HTERT RPE-1 (cell line): Measurements from ENCODE around the gene TEX35.
"Not testable (repeated sequence)": the region's sequence is repeated elsewhere in the genome, so short reads cannot be mapped to it uniquely, and the experiment has no call there.

Experiments used
- in situ Hi-C: fragments of 300-500 bp; cut with MboI; formaldehyde crosslinking; loops from 4 replicates; pipeline ENCODE4 v1.14.3; 2020; ENCODE audit warnings: low sequenced_read_pairs

TEX35 gene

DNA sequence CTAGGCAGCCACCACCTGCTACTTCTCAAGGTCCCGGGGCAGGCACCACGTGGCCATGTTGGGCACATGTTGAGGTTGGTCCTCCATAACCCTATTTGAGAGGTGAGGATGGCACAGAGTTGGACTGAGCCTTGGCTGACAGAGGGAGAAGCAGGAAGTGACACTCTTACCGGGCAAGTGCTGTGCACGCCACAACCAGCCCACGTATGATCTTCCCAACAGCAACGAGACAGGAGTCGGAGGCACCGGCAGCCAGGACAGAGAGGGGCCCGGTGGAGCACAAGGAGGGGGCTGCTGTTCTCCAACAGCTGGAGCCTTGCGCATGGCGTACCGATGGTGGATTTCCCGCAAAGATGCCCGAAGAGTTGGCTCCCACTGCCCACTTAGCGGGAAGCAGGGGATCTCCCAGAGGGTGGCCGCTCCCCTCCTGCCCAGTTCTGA, 19.6 kb upstream of the TEX35 start:
- in situ Hi-C loops: no loop called here

DNA sequence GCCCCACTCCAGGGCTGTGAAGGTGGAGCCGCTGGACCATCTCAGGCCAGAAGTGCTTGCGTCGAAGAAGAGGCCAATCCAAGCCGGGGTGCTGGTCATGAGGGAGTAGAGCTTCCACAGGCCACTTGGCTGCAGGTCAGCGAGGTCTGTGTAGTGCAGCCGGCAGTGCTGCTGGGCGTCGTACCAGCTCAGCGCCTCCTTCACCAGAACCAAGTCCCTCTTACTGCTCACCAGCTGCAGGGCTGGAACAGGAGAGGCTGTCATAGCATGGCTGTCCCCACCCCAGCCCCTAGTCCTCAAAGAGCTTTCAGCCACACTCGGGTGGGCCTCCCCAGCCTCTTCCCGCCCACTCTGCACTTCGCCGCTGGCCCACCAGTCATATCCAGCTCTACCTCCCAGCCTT, 18.3 kb upstream of the TEX35 start:
- in situ Hi-C loops: no loop called here

DNA sequence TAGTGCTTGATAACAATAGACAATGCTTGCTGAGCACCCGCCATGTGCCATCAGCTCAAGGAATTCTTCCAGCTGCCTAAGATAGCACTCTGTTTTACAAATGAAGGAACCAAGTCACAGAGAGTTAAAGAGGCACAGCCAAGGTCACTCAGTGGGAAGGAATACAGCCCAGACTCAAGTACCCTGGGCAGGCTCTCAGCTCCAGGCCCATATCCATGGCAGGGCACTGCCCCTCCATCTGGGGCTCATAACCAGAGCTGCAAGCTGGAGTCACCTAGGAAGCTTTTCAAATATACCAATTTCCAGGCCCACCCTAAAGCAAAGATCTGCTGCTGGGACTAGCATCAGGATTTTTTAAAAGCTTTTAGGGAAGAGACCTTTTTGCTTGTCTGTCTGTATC, 17.8 kb upstream of the TEX35 start:
- in situ Hi-C loops: no loop called here

DNA sequence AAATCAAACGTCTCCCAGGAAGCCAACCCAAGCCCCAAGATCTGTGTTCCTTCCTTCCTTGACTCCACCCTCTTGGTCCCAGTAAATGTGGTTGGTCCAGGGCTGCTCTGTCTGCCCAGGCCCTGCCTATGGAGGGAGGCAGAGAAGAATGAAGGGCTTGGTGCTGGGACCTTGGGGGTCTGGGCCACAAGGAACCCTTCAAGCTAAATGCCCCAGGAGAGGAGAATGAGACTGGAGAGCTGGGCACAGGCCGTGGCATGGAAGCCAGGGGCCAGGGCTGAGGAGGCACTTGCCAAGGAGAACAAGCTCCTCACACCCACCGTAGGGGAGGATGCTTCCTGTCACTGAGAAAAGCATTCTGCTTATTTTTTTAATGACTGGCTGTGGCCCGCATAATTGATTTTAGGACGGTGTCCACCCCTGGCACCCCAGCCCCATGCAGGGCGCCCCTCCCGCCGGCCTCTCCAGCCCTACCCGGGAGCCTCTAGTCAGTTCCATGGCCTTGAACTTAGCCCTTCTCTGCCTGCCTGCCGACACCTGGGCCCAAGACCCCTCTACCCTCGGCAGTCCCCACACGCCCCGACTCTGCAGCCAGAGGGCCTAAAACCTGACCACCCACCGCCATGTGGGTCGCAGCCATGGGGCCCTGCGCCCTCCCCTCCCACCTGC, 17.0 kb upstream of the TEX35 start:
- in situ Hi-C loops: no loop called here

DNA sequence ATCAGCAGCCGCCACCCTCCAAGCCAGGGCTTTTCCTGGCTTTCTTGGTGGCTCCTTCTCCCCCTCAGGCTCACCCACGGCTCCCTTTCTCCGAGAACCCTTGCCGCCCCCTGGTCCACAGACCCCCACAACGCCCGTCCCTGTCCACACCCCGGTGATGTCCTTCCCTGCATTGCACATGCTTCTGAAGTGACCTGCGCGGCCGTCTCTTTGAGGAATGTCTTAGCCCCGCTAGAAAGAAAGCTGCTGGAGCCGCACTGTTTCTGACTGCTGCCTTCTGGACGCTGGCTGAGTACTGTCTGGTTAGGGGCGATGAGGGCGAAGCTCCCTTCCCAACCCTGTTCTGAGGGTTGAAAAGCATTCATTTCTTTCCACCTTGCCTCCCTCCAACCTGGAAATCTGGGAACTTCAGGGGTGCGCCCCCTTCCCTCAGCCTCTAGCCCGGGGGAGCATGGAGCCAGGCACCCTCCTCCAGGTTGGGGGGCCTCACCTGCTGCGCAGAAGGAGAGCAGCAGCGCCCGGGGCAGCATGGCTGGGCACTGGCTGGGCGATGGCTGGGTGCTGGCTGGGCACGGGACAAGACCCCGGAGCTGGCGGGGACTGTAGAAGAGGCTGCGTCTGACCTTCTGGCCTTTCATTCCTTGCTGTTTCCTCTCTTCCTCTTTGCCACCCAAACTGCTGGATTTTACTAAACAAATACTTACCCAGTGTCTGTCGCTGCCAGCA, 16.3 kb upstream of the TEX35 start, which contains the start of gene CLEC20A:
Gene CLEC20A, minus strand, starts transcription at position 555 of the 726 bp plus-strand sequence. Its CDS starts 25 bp downstream, at position 530.
- in situ Hi-C loops: no loop called here

DNA sequence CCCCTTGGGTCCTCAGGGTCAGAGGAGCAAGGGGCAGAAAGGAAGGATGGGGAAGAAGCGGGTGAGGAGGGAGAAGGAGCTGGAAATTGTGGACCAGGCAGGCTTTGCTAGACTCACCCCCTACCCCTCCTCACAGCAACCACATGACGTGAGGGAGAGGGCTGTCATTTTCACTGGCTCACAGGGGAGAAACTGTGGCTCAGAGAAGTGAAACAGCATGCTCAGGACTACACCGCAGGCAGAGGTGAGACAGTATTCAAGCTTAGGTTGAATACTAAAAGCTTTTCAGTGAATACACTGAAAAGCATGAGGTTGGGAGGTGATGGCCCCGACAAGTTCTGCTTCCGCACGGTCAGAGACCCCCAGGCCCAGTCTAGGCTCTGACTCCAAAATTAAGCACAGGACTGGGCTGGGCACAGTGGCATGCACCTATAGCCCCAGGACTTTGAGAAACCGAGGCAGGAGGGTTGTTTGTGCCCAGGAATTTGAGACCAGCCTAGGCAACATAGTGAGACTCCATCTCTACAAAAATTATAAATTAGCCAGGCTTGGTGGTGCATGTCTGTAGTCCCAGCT, 14.9 kb upstream of the TEX35 start:
- in situ Hi-C loops: no loop called here

DNA sequence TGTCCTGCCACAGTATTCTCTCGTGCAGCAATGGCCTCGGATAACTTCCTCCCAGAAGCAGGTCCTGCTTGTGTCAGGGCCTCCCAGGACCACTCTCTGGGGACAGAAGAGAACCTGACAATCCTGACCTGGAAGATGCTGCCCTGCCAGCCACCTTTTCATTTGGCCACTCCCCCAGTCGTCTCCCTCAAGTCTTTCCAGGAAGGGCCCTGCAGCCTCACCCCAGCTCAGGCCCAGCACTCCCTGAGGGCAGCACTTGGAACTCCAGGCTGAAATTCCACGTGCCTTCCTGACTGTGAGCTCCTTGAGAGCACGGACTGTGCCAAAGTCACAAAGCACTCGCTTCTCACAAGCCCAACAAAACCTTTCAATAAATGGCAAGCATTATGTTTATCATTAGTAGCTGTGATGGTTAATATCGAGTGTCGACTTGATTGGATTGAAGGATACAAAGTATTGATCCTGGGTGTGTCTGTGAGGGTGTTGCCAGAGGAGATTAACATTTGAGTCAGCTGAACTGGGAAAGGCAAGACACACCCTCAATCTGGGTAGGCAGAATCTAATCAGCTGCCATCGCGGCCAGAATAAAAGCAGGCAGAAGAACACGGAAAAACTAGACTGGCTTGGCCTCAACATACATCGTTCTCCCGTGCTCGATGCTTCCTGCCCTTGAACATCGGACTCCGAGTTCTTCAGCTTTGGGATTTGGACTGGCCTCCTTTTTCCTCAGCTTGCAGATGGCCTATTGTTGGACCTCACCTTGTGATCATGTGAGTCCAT, 13.8 kb upstream of the TEX35 start:
- in situ Hi-C loops: no loop called here

DNA sequence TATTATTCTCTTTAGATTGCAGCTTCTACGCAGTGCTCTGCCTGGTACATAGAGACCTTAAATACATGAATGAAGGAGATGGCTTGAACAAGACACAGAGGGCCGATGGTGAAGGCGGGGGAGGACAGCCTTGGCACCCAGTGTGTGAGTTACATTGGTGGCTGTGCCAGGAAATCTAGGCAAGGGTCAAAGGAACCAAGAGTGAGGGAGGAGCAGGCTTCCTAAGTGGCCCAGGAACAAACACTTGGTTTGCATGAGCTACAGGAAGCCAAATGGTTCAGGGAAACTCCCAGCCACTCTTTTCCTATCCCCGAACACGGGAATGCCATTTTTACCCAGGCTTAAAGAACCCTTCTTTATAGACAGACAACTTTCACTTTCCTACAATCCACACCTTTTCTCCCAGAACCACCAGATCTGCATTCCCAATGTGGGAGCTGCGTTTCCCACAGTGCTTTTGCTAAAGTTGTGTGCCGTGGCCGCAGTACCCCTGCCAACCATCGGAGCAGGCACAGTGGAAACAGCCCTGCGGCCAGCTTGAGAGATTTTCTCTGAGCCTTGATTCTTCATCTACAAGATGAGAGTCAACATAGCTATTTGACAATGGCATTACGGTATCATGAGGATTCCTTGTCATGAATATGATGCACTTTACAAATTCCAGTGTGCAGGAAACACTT, 12.7 kb upstream of the TEX35 start:
- in situ Hi-C loops: no loop called here

DNA sequence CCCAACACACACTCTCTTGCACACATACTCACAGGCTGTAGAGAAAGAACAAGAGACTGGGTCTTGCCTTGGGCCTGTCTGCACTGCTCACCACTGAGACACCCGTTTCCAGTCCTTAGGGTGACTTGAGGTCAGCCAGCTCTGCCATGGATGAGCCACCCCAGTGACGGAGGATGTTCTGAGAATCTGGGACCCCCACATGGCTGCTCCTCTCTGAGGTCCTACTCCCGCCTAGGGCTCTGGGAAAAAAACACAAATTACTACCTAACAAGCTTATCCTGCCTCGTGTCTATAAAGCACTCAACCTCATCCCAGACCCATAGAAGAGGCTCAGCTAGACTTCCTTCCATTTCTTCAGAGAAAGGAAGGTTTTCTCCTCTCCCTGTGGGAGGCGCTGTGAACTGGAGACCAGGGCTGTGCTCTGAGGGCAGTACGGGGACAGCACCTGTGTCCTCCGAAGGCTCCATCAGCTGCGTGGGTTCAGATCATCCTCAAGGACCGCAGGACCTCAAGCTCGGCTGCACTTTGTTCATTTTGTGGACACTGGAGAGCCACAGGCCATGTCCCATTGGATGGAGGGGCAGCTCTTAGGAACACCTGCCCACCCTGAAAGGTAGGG, 11.9 kb upstream of the TEX35 start:
- in situ Hi-C loops: no loop called here

DNA sequence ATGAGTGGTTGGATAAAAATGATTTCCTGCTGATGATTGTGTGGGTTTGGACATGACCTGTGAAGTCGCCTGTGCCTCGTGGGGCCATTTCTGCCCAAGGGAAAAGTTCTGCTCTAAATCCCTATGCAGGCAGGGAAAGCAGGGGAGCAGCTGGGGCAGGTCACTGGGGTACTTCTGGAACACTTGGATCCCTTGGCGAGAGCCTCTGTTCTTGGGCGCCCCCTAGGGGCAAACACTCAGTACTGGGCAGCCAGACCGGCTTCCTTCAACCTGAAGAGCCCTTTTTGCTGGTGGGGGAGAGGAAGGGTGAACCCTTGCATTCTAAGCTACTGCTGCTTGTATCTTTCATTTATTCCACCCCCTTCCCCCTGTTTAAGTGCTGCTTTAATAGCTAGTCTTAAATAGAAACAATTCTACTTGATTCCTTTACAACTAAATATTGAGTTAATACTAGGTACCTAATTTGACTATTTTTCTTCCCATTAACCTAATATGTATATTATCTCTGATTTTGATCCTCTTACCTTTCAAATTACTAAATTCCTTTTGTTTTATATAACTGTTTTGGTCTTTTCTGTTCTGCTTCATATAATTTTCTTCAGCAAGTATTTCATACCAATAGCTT, 11.1 kb upstream of the TEX35 start:
- in situ Hi-C loops: no loop called here

DNA sequence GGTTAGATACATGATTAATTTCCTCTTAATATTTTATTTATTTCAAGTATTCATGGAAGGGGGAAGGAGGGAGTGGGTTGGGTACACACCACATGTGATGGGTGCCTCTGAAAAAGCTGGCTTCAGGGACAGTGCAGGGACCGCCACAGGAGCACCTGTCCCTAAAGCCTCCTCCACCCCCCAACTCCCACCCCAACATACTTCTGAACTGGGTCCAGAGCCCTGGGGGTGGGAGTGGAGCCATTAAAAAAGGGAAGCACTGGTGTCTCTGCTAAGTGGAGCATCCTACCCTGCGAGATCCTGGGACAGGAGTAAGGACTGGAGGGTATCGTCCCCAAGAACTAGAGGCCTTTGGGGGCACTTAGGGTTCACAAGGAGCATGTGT, 10.6 kb upstream of the TEX35 start:
- in situ Hi-C loops: no loop called here

DNA sequence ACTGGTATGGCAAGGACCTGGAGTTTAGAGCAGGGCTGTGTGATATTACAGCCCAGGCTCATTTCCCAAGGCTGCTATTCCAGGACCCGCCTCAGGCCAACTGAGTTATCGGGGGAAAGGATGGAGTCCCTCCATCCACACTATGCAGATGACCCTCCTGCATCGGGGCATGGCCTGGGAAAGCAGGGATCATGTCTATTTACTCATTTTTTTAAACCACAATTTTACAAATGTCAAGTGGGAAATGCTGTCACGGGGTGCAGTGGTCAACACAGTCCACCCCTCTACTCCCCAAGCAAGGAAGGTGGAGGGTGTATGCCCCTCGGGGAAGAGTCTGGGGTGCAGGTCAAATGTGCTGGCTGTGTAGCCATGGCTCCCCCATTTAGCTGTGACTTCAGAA, 10.1 kb upstream of the TEX35 start:
- in situ Hi-C loops: no loop called here

DNA sequence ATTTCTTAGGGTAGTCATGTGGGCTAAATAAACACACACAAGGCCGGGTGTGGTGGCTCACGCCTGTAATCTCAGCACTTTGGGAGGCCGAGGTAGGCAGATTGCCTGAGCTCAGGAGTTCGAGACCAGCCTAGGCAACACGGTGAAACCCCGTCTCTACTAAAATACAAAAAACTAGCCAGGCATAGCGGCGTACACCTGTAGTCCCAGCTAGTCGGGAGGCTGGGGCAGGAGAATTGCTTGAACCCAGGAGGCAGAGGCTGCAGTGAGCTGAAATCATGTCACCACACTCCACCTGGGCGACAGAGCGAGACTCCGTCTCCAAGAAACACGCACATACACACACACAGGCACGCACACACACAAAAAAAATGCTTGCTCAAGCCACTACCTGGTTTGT, 9.6 kb upstream of the TEX35 start:
- in situ Hi-C loops: not testable (repeated sequence)

DNA sequence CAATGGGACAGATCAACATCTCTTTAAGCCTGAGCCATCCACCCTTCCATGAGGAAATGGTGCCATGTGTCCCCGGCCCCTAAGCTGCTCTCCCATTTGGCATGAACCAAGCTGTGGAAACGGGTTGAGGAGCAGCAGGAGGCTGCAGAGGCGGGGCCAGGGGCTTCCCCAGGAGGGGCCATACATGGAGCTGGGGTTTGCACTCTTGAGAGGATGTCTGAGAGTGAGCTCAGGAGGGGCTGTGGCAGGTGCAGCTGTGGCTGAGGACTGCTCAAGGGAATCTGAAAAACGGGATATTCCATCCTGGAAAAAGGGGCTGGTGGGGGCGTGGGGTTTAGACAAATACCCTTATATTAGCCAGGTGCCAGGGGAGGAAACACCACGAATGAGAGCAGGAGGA, 9.1 kb upstream of the TEX35 start:
- in situ Hi-C loops: no loop called here

DNA sequence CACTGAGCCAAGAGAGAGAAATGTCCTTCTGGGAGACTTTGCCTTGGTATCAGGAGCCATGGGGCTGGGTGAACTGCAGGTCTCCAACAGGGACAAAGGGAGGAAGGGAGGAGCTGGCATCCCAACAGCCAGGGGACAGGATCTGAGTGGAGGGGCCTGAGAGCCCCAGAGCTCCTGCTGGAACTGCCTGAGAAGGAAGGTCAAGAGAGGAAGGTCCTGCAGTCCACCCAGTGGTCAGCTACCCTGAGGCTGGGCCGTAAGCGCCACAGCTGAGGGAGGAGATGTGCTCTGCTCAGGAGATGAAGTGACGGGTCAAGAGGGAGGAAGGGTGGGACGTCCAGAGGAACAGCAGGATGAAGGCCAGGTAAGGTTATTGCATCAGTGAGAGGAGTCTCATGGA, 8.6 kb upstream of the TEX35 start:
- in situ Hi-C loops: no loop called here

DNA sequence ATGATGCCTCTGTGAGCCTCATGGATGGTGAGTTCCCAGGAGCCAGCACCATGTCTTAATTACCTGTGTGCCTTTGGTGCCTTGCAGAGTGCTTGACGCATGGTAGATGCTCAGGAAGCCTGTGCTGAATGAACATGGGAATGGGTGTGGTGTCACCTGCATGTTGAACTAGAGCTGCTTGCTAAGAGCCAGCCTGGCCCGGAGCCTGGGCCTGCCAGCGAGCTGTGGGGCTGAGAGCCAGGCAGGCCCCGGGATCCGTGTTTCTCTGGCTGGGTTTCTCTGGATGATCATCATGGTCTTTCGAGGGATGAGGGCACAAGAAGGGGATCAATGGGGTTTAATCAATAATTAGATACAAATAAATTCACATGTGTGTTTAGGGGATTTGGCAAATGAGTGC, 6.7 kb upstream of the TEX35 start:
- in situ Hi-C loops: no loop called here

DNA sequence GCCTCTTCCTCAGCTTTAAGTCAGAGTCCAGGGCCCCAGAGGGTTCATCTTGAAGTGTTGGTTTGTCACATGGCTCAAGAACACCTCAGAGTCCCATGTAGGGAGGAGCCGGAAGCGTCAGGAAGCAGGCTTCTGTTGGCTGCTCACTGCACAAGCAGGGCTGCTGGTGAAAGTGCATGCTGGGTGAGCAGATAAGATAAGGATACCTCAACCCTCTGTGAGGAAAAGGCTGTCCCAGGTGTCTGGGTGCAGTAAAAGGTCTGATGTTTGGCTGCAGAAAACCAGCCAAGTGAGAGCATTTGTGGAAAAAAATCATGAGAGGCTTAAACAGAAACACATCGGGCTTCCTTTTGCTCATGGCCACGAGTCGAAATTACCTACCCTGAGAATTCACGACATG, 6.2 kb upstream of the TEX35 start:
- in situ Hi-C loops: no loop called here

DNA sequence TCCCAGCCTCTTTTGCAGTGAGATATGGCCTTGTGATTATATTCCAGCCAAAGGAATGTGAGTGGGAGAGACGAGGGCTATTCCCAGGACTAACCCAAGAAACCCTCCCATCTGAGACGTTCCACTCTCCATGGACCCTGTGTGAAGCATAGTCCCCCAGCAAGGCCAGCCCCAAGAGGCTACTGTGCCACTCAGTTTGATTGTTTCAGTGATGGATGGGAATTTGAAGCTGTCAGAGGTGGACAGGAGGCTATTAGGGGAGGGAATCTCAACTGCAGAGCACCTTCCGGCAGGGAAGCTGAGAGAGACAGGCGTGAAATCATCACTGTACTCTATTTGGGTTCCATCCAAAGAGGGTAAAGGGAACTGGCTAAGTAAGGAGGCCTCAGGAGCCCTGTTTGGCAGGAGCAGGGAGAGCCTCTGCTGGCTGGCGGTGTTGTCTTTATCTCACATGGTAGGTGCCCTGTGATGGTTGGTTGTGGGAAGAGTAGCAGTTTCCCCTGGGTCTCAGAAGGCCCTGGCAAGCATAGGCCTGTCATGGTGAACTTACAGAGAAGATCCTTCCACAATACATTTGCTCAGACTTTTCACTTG, 3.4 kb upstream of the TEX35 start:
- in situ Hi-C loops: no loop called here

DNA sequence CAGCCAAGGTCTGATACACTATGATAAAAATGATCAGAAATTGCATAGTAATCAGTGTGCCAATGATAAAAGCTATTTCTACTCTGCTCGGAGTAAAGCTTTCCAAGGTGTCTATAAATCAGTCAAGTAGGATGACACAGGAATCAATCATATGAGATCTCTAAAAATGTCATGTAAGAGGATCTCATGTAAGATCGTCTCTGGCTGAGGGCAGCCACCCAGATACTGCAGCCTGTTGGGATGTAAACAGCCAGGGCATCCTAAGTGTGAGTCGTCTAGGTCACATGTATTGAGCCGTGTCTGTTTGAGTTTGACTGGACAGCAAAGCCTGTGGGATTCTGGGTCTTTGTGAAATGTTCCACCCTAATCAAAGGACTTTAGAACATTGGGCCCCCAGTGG, 2.8 kb upstream of the TEX35 start:
- in situ Hi-C loops: no loop called here
